ENCODE results near the gene NKIRAS1.

DNA sequence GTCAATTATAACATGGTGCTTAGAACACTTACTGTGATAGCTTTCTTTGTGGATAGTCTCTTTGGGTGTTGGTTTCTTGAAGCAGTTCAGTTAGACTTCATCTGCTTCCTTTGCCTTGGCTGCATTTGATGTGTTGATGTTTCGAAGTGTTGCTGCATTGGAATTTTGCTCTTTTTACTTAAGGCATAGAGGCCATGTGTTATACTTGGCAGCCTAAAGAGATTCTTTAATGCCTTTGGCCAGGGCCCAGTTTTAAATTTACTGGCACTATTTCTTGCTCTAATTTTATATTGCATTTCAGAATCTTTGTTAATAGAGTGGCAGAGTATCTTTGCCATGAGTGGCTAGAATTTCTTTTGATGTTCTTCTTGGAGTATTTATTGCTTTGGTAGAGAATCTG is 49.5 kb upstream of the NKIRAS1 start:
- TF ChIP-seq, protein P1, sequence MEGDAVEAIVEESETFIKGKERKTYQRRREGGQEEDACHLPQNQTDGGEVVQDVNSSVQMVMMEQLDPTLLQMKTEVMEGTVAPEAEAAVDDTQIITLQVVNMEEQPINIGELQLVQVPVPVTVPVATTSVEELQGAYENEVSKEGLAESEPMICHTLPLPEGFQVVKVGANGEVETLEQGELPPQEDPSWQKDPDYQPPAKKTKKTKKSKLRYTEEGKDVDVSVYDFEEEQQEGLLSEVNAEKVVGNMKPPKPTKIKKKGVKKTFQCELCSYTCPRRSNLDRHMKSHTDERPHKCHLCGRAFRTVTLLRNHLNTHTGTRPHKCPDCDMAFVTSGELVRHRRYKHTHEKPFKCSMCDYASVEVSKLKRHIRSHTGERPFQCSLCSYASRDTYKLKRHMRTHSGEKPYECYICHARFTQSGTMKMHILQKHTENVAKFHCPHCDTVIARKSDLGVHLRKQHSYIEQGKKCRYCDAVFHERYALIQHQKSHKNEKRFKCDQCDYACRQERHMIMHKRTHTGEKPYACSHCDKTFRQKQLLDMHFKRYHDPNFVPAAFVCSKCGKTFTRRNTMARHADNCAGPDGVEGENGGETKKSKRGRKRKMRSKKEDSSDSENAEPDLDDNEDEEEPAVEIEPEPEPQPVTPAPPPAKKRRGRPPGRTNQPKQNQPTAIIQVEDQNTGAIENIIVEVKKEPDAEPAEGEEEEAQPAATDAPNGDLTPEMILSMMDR (conservative IDR thresholded peaks at IDR 0.05) = no peak
- no peak for TF ChIP-seq ZFX (IDR thresholded peaks at IDR 0.05)

All from C4-2B (cell line).